ENCODE measurements around the gene RAVER2.

Gene RAVER2

DNA sequence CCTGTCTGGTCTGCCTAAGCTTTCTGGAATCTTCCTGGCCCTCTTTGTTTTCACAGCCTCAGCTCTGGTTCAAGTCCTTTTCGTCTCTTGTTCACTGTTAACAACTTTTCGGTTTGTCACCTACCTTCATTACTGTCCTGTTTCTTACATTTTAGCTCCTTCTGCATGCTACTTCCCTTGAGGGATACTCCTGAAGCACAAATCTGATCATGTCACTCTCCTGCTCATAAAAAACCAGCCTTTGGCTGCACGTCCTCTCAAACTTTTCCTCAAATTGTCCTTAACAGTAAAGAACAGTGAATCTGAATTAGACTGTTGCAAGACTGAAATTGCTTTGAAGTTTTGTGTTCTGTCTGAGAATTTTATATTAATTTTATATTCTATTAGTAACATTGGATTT, 3.3 kb downstream of the RAVER2 start:
- DNase-seq (ENCODE audit: low read depth) = no peak
- TF ChIP-seq, protein P1, sequence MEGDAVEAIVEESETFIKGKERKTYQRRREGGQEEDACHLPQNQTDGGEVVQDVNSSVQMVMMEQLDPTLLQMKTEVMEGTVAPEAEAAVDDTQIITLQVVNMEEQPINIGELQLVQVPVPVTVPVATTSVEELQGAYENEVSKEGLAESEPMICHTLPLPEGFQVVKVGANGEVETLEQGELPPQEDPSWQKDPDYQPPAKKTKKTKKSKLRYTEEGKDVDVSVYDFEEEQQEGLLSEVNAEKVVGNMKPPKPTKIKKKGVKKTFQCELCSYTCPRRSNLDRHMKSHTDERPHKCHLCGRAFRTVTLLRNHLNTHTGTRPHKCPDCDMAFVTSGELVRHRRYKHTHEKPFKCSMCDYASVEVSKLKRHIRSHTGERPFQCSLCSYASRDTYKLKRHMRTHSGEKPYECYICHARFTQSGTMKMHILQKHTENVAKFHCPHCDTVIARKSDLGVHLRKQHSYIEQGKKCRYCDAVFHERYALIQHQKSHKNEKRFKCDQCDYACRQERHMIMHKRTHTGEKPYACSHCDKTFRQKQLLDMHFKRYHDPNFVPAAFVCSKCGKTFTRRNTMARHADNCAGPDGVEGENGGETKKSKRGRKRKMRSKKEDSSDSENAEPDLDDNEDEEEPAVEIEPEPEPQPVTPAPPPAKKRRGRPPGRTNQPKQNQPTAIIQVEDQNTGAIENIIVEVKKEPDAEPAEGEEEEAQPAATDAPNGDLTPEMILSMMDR (IDR thresholded peaks at IDR 0.05; ENCODE audit: insufficient read depth, low read depth, low read length, missing control alignments) = no peak
- no peak overlapping the region for H3K4me3 ChIP-seq (ENCODE audit: low read length)

DNA sequence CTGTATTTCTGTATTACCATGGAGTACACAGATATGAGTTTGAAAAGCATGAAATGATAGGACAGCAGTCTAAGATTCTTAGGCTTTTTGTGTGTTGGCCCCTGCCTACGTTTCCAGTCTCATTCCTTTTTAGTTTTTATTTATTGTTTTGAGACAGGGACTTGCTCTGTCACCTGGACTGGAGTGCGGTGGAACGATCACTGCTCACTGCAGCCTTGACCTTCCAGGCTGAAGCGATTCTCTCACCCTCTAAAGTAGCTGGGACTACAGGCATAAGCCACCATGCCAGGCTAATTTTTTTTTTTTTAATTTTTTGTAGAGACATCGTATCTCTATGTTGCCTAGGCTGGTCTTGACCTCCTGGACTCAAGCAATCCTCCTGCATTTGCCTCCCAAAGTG, 3.8 kb downstream of the RAVER2 start:
- no peak for DNase-seq (ENCODE audit: low read depth)
- H3K4me3 ChIP-seq (ENCODE audit: low read length) = no peak overlapping the region
- TF ChIP-seq, protein P1 (IDR thresholded peaks at IDR 0.05; ENCODE audit: insufficient read depth, low read depth, low read length, missing control alignments) = no peak

DNA sequence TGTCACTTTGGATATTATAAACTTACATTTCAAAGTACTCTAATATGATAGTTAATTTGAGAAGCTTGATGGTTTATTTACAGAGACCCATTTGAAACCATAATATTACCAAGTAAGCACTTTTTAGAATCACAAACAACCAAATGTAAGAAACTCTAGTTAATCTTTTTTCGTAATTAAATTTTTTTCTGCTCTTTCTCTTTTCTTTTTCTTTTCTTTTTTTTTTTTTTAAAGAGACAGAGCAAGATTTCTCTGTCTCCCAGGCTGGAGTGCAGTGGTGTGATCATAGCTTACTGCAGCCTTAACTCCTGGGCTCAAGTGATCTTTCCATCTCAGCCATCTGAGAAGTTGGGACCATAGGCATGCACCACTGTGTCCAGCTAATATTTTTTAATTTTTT, 5.2 kb downstream of the RAVER2 start:
- H3K4me3 ChIP-seq (ENCODE audit: low read length) = no peak overlapping the region
- DNase-seq (ENCODE audit: low read depth) = no peak
- TF ChIP-seq, protein P1 (IDR thresholded peaks at IDR 0.05; ENCODE audit: insufficient read depth, low read depth, low read length, missing control alignments) = no peak

DNA sequence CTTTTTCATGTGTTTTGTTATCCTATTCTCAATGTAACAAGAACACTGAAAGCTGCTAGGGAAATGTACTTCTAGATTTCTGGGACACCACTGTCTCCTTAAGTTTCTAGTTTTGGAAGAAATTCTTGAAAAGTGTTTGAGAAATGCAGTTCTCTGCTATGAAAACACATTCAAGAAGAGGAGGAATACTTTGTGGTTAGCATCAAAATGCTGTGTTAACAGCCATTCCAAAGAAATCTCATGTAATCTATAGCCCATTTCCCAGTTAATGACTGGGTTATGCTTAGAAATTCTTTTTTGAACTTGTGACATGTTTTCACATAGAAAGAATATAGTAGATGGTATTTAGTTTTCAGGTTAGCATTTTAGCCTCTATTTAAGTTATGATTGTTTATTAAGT, 6.0 kb downstream of the RAVER2 start:
- no peak overlapping the region for H3K4me3 ChIP-seq (ENCODE audit: low read length)
- no peak for DNase-seq (ENCODE audit: low read depth)
- TF ChIP-seq, protein P1 (IDR thresholded peaks at IDR 0.05; ENCODE audit: insufficient read depth, low read depth, low read length, missing control alignments) = no peak

DNA sequence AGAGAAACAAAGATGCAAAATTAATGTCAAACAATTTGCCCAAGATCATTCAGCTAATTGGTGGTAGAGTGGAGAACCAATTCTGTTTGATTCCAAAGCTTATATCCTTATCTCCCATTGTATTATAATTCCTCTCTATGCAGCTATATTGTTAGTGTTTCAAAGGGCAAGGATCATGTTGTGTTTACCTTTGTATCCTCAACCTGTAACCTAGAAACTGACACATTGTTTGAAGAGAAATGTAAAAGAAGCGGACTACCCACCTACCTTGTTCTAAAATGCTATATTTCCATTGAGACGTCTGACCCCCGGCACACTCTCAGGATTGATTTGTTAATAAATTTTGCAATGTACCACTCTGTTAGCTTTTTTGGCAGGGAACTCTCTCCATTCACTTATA, 9.3 kb downstream of the RAVER2 start:
- TF ChIP-seq, protein P1 (IDR thresholded peaks at IDR 0.05; ENCODE audit: insufficient read depth, low read depth, low read length, missing control alignments) = no peak
- no peak overlapping the region for H3K4me3 ChIP-seq (ENCODE audit: low read length)
- DNase-seq (ENCODE audit: low read depth) = no peak

DNA sequence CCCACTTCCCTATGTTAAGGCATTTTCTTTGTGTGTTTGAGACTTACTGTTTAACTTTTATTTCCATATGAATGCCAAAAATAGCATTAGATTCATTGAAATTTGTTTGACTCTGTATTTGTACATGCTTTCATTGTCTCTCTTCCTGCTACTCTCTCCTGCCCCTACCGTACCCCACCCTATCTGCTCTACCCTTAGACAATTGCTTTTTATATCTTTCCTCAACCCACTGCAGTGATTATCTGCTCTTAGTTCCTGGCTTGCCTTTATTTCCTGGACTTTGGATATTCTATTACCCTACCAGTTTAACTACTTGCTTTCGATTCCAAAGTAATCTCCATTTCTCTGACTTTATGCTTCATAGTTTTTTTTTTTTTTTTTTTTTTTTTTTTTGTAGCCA, 10.5 kb downstream of the RAVER2 start:
- TF ChIP-seq, protein P1 (IDR thresholded peaks at IDR 0.05; ENCODE audit: insufficient read depth, low read depth, low read length, missing control alignments) = no peak
- no peak for DNase-seq (ENCODE audit: low read depth)
- no peak overlapping the region for H3K4me3 ChIP-seq (ENCODE audit: low read length)

DNA sequence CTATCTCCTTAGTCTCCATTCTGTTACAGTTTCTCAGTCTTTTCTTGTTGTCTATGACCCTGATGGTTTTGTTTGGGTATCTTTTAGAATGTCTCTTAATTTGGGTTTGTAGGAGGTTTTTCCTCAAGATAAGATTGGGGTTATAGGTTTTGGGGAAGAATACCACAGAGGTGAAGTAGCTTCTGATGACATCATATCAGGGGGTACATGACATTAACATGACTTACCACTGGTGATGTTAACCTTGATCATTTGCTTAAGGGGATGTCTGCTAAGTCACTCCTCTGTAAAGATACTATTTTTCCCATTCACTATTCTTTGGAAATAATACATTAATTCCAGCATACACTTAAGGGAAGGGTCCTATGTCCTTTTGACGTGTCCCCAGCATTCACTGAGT, 11.9 kb downstream of the RAVER2 start:
- TF ChIP-seq, protein P1 (IDR thresholded peaks at IDR 0.05; ENCODE audit: insufficient read depth, low read depth, low read length, missing control alignments) = no peak
- no peak overlapping the region for H3K4me3 ChIP-seq (ENCODE audit: low read length)
- no peak for DNase-seq (ENCODE audit: low read depth)
